Stomach (tissue), 4 donors: ENCODE measurements around the gene CFAP299.

ENCODE experiments used
- CTCF ChIP-seq, 7 experiments: fragments of 450-650 bp in 4 of 7; fragments of 200-600 bp in 3 of 7; sonication (generic) in 3 of 7; IDR thresholded peaks; one replicate each; pipeline ENCODE4 v1.5.1; 2016 to 2019; ENCODE audit warnings: antibody characterized with exemption in 7 of 7, control low read depth in 2 of 7, mild to moderate bottlenecking in 1 of 7
- EP300 ChIP-seq: sonication (generic); formaldehyde crosslinking; IDR thresholded peaks from one replicate; pipeline ENCODE4 v1.6.1; 2017; ENCODE audit warnings: antibody characterized with exemption
- POLR2A ChIP-seq, 4 donors: fragments of 450-650 bp; IDR thresholded peaks; one replicate each; pipeline ENCODE4 v1.6.1; 2016; ENCODE audit warnings: antibody characterized with exemption in 4 of 4, control low read depth in 2 of 4, mild to moderate bottlenecking in 1 of 4, moderate library complexity in 1 of 4
- POLR2AphosphoS5 ChIP-seq, 3 donors: sonication (generic); formaldehyde crosslinking; IDR thresholded peaks; one replicate each; pipeline ENCODE4 v1.6.1; 2016; ENCODE audit warnings: antibody characterized with exemption in 3 of 3

- TF ChIP-seq POLR2A (IDR thresholded peaks at IDR 0.05) (no peak), CTCF (IDR thresholded peaks at IDR 0.05) (no peak), POLR2AphosphoS5 (IDR thresholded peaks at IDR 0.05) (no peak), EP300 (no peak)
These were observed 475.9 kb downstream of the CFAP299 start for GRCh38 chr4:80811406-80811805.
